Measurements from ENCODE around the gene SERINC4.

The SERINC4 gene

GRCh38 chr15:43795997-43796396 is 4.0 kb downstream of the SERINC4 start:
- Histone ChIP-seq H3K79me2 (ENCODE audit: control insufficient read depth, insufficient read depth, low read length, unreplicated experiment) (peaks cover 41% of the 10 kb centered on the region), H3K27me3 (ENCODE audit: insufficient read depth, low read length) (no peaks in the 10 kb centered on the region), H2AFZ (ENCODE audit: low read length, unreplicated experiment) (no peak overlapping the region), H3K4me1 (ENCODE audit: control insufficient read depth, insufficient read depth, low read length, unreplicated experiment) (peaks cover 32% of the 10 kb centered on the region), H3K36me3 (ENCODE audit: insufficient read depth, low read length) (peaks cover 32% of the 10 kb centered on the region), H3K27ac (ENCODE audit: low read depth, low read length) (no peak overlapping the region), H3K4me3 (ENCODE audit: low read depth, low read length) (no peak overlapping the region)

GRCh38 chr15:43795197-43795596 is 4.8 kb downstream of the SERINC4 start:
- Histone ChIP-seq H3K27ac (ENCODE audit: low read depth, low read length) (peak overlapping the region; percentile 32; the same call in 1 of the 2 replicates), H3K79me2 (ENCODE audit: control insufficient read depth, insufficient read depth, low read length, unreplicated experiment) (peaks cover 36% of the 10 kb centered on the region), H3K36me3 (ENCODE audit: insufficient read depth, low read length) (peaks cover 32% of the 10 kb centered on the region), H3K27me3 (ENCODE audit: insufficient read depth, low read length) (no peaks in the 10 kb centered on the region), H3K4me1 (ENCODE audit: control insufficient read depth, insufficient read depth, low read length, unreplicated experiment) (peaks cover 32% of the 10 kb centered on the region), H2AFZ (ENCODE audit: low read length, unreplicated experiment) (no peak overlapping the region), H3K4me3 (ENCODE audit: low read depth, low read length) (peak overlapping the region; percentile 99)

GRCh38 chr15:43794269-43795037 is 5.6 kb downstream of the SERINC4 start:
- Histone ChIP-seq H3K27ac (ENCODE audit: low read depth, low read length) (peak overlapping the region; percentile 32), H3K4me1 (ENCODE audit: control insufficient read depth, insufficient read depth, low read length, unreplicated experiment) (peaks cover 32% of the 10 kb centered on the region), H3K4me3 (ENCODE audit: low read depth, low read length) (peak overlapping the region; percentile 99), H3K79me2 (ENCODE audit: control insufficient read depth, insufficient read depth, low read length, unreplicated experiment) (peaks cover 36% of the 10 kb centered on the region), H3K27me3 (ENCODE audit: insufficient read depth, low read length) (no peaks in the 10 kb centered on the region), H3K36me3 (ENCODE audit: insufficient read depth, low read length) (peaks cover 32% of the 10 kb centered on the region), H2AFZ (ENCODE audit: low read length, unreplicated experiment) (no peak overlapping the region)

- Histone ChIP-seq H2AFZ (ENCODE audit: low read length, unreplicated experiment) (no peak overlapping the region), H3K79me2 (ENCODE audit: control insufficient read depth, insufficient read depth, low read length, unreplicated experiment) (peaks cover 36% of the 10 kb centered on the region), H3K27me3 (ENCODE audit: insufficient read depth, low read length) (no peaks in the 10 kb centered on the region), H3K36me3 (ENCODE audit: insufficient read depth, low read length) (peaks cover 32% of the 10 kb centered on the region), H3K4me1 (ENCODE audit: control insufficient read depth, insufficient read depth, low read length, unreplicated experiment) (peaks cover 32% of the 10 kb centered on the region), H3K4me3 (ENCODE audit: low read depth, low read length) (peak overlapping the region; percentile 99), H3K27ac (ENCODE audit: low read depth, low read length) (peak overlapping the region; percentile 89)
Observed at GRCh38 chr15:43793647-43794046, 6.4 kb downstream of the SERINC4 start.

- H3K79me2 ChIP-seq (ENCODE audit: control insufficient read depth, insufficient read depth, low read length, unreplicated experiment) = peaks cover 36% of the 10 kb centered on the region
- H3K27me3 ChIP-seq (ENCODE audit: insufficient read depth, low read length) = no peaks in the 10 kb centered on the region
- H3K4me1 ChIP-seq (ENCODE audit: control insufficient read depth, insufficient read depth, low read length, unreplicated experiment) = peaks cover 28% of the 10 kb centered on the region
- H3K27ac ChIP-seq (ENCODE audit: low read depth, low read length) = peak overlapping the region; percentile 89
- H3K4me3 ChIP-seq (ENCODE audit: low read depth, low read length) = peak overlapping the region; percentile 99
- peaks cover 32% of the 10 kb centered on the region for H3K36me3 ChIP-seq (ENCODE audit: insufficient read depth, low read length)
- H2AFZ ChIP-seq (ENCODE audit: low read length, unreplicated experiment) = no peak overlapping the region
Observed at GRCh38 chr15:43792761-43793476, 7.1 kb downstream of the SERINC4 start.

GRCh38 chr15:43791993-43792760 is 7.8 kb downstream of the SERINC4 start, which contains the start of gene SERF2:
Gene SERF2 (plus strand): TSS chr15:43792320. CDS start chr15:43792377, 57 bp downstream.
- H3K27ac ChIP-seq (ENCODE audit: low read depth, low read length) = peak within 1 kb of the TSS; percentile 89
- H3K4me1 ChIP-seq (ENCODE audit: control insufficient read depth, insufficient read depth, low read length, unreplicated experiment) = peaks cover 28% of the 10 kb centered on the region
- peak within 1 kb of the TSS; percentile 99 for H3K4me3 ChIP-seq (ENCODE audit: low read depth, low read length)
- peaks cover 32% of the 10 kb centered on the region for H3K36me3 ChIP-seq (ENCODE audit: insufficient read depth, low read length)
- H3K27me3 ChIP-seq (ENCODE audit: insufficient read depth, low read length) = no peaks in the 10 kb centered on the region
- peak within 1 kb of the TSS; percentile 97 for H2AFZ ChIP-seq (ENCODE audit: low read length, unreplicated experiment)
- H3K79me2 ChIP-seq (ENCODE audit: control insufficient read depth, insufficient read depth, low read length, unreplicated experiment) = peaks cover 36% of the 10 kb centered on the region

GRCh38 chr15:43789409-43789808 is 10.6 kb downstream of the SERINC4 start:
- Histone ChIP-seq H3K4me3 (ENCODE audit: low read depth, low read length) (no peak overlapping the region), H3K4me1 (ENCODE audit: control insufficient read depth, insufficient read depth, low read length, unreplicated experiment) (peaks cover 16% of the 10 kb centered on the region), H3K27ac (ENCODE audit: low read depth, low read length) (no peak overlapping the region), H3K27me3 (ENCODE audit: insufficient read depth, low read length) (no peaks in the 10 kb centered on the region), H2AFZ (ENCODE audit: low read length, unreplicated experiment) (no peak overlapping the region), H3K36me3 (ENCODE audit: insufficient read depth, low read length) (peaks cover 7% of the 10 kb centered on the region; the same call in 1 of the 2 replicates), H3K79me2 (ENCODE audit: control insufficient read depth, insufficient read depth, low read length, unreplicated experiment) (peaks cover 23% of the 10 kb centered on the region)

- H3K36me3 ChIP-seq (ENCODE audit: insufficient read depth, low read length) = no peaks in the 10 kb centered on the region
- H3K4me3 ChIP-seq (ENCODE audit: low read depth, low read length) = no peak overlapping the region
- H3K27me3 ChIP-seq (ENCODE audit: insufficient read depth, low read length) = no peaks in the 10 kb centered on the region
- H2AFZ ChIP-seq (ENCODE audit: low read length, unreplicated experiment) = no peak overlapping the region
- H3K79me2 ChIP-seq (ENCODE audit: control insufficient read depth, insufficient read depth, low read length, unreplicated experiment) = no peaks in the 10 kb centered on the region
- no peak overlapping the region for H3K27ac ChIP-seq (ENCODE audit: low read depth, low read length)
- peaks cover 7% of the 10 kb centered on the region for H3K4me1 ChIP-seq (ENCODE audit: control insufficient read depth, insufficient read depth, low read length, unreplicated experiment)
Observed at GRCh38 chr15:43779016-43779415, 21.0 kb downstream of the SERINC4 start.

GRCh38 chr15:43777267-43777914 is 22.6 kb downstream of the SERINC4 start:
- Histone ChIP-seq H3K4me1 (ENCODE audit: control insufficient read depth, insufficient read depth, low read length, unreplicated experiment) (peaks cover 7% of the 10 kb centered on the region), H3K27ac (ENCODE audit: low read depth, low read length) (peak overlapping the region; percentile 76)

GRCh38 chr15:43776718-43777266 is 23.2 kb downstream of the SERINC4 start, which contains the start of gene ELL3:
Gene ELL3 (minus strand): TSS chr15:43776966. CDS start chr15:43776901, 65 bp downstream.
- H2AFZ ChIP-seq (ENCODE audit: low read length, unreplicated experiment) = peak within 1 kb of the TSS; percentile 82
- peaks cover 14% of the 10 kb centered on the region for H3K36me3 ChIP-seq (ENCODE audit: insufficient read depth, low read length)
- no peaks in the 10 kb centered on the region for H3K79me2 ChIP-seq (ENCODE audit: control insufficient read depth, insufficient read depth, low read length, unreplicated experiment)
- no peaks in the 10 kb centered on the region for H3K27me3 ChIP-seq (ENCODE audit: insufficient read depth, low read length)
- H3K4me3 ChIP-seq (ENCODE audit: low read depth, low read length) = peak within 1 kb of the TSS; percentile 84
- H3K27ac ChIP-seq (ENCODE audit: low read depth, low read length) = peak within 1 kb of the TSS; percentile 76
- H3K4me1 ChIP-seq (ENCODE audit: control insufficient read depth, insufficient read depth, low read length, unreplicated experiment) = peaks cover 7% of the 10 kb centered on the region

More at GRCh38 chr15:43777267-43777914, 22.6 kb downstream of the SERINC4 start:
- Histone ChIP-seq H3K4me3 (ENCODE audit: low read depth, low read length) (peak overlapping the region; percentile 84), H2AFZ (ENCODE audit: low read length, unreplicated experiment) (peak overlapping the region; percentile 82), H3K27me3 (ENCODE audit: insufficient read depth, low read length) (no peaks in the 10 kb centered on the region), H3K36me3 (ENCODE audit: insufficient read depth, low read length) (peaks cover 8% of the 10 kb centered on the region), H3K79me2 (ENCODE audit: control insufficient read depth, insufficient read depth, low read length, unreplicated experiment) (no peaks in the 10 kb centered on the region)
